GM12878 (cell line): Measurements from ENCODE around the gene ASB8. TPM values are rescaled to one million over a fixed set of nuclear protein-coding genes. Genes with fewer than 3 reads are reported as not detected.
A peak's percentile ranks its signal among the peaks of the same experiment; 100 is the strongest.

ENCODE experiments used
- BCLAF1 ChIP-seq: fragments of 450-650 bp; IDR thresholded peaks from 2 replicates; pipeline ENCODE4 v1.6.1; 2017; ENCODE audit warnings: antibody characterized with exemption, mild to moderate bottlenecking, moderate library complexity
- CHD1 ChIP-seq: IDR thresholded peaks from 2 replicates; pipeline ENCODE4 v1.6.1; 2012; ENCODE audit warnings: low read depth, low read length, improper control_type of control experiment
- CHD4 ChIP-seq: fragments of 200-600 bp; sonication (generic); IDR thresholded peaks from 2 replicates; pipeline ENCODE4 v1.6.1; 2016; ENCODE audit warnings: mild to moderate bottlenecking
- CREM ChIP-seq: IDR thresholded peaks from 2 replicates; pipeline ENCODE4 v1.6.1; 2014; ENCODE audit warnings: antibody characterized with exemption, low read depth
- E2F8 ChIP-seq: fragments of 450-650 bp; IDR thresholded peaks from 2 replicates; pipeline ENCODE4 v1.6.1; 2018; ENCODE audit warnings: mild to moderate bottlenecking, low read depth, moderate library complexity; ENCODE audit not compliant: partially characterized antibody
- EGR1 ChIP-seq, 2 experiments: IDR thresholded peaks; 1 replicate in 1 of 2; 2 replicates in 1 of 2; pipeline ENCODE4 v1.6.1; 2011 to 2012; ENCODE audit warnings: low read depth in 2 of 2, low read length in 2 of 2, borderline replicate concordance in 1 of 2, mild to moderate bottlenecking in 1 of 2, moderate library complexity in 1 of 2
- GATAD2B ChIP-seq: fragments of 450-650 bp; conservative IDR thresholded peaks from 2 replicates; pipeline ENCODE4 v1.6.1; 2017; ENCODE audit warnings: low read depth, mild to moderate bottlenecking, moderate library complexity
- HDAC2 ChIP-seq: fragments of 200-600 bp; sonication (generic); IDR thresholded peaks from 2 replicates; pipeline ENCODE4 v1.6.1; 2017
- HDAC6 ChIP-seq: fragments of 200-600 bp; sonication (generic); IDR thresholded peaks from one replicate; pipeline ENCODE4 v1.8.0; 2017; ENCODE audit warnings: antibody characterized with exemption; ENCODE audit not compliant: unreplicated experiment
- IKZF1 ChIP-seq: fragments of 450-650 bp; conservative IDR thresholded peaks from 2 replicates; pipeline ENCODE4 v1.6.1; 2017; ENCODE audit warnings: antibody characterized with exemption, mild to moderate bottlenecking
- MTA2 ChIP-seq: fragments of 450-650 bp; IDR thresholded peaks from 2 replicates; pipeline ENCODE4 v1.6.1; 2016; ENCODE audit warnings: low read depth, mild to moderate bottlenecking, moderate library complexity
- NFYA ChIP-seq: IDR thresholded peaks from 2 replicates; pipeline ENCODE4 v1.6.1; 2011; ENCODE audit warnings: low read depth, mild to moderate bottlenecking, low read length, improper control_type of control experiment, borderline replicate concordance
- PAX8 ChIP-seq: fragments of 450-650 bp; IDR thresholded peaks from 2 replicates; pipeline ENCODE4 v1.6.1; 2017; ENCODE audit warnings: mild to moderate bottlenecking, moderate library complexity
- SPI1 ChIP-seq: IDR thresholded peaks from 2 replicates; pipeline ENCODE4 v1.6.1; 2011; ENCODE audit warnings: low read depth, mild to moderate bottlenecking, low read length, moderate library complexity, borderline replicate concordance; ENCODE audit not compliant: insufficient read depth
- SREBF1 ChIP-seq: IDR thresholded peaks from 2 replicates; pipeline ENCODE4 v1.6.1; 2012; ENCODE audit warnings: mild to moderate bottlenecking, low read length
- SUZ12 ChIP-seq: fragments of 200-600 bp; sonication (generic); IDR thresholded peaks from one replicate; pipeline ENCODE4 v1.6.1; 2018; ENCODE audit warnings: antibody characterized with exemption, mild to moderate bottlenecking; ENCODE audit not compliant: unreplicated experiment
- WRNIP1 ChIP-seq: IDR thresholded peaks from 2 replicates; pipeline ENCODE4 v1.6.1; 2011; ENCODE audit warnings: low read depth, low read length, improper control_type of control experiment, borderline replicate concordance
- YY1 ChIP-seq: IDR thresholded peaks from 2 replicates; pipeline ENCODE4 v1.6.1; 2011; ENCODE audit warnings: low read depth, mild to moderate bottlenecking, low read length
- ZSCAN29 ChIP-seq: fragments of 450-650 bp; IDR thresholded peaks from 2 replicates; pipeline ENCODE4 v1.6.1; 2017; ENCODE audit warnings: mild to moderate bottlenecking, moderate library complexity
- polyA plus RNA-seq, 11 experiments: library from polyadenylated mRNA; depleted of rRNA in 4 of 11; unstranded in 6 of 11; stranded (reverse) in 5 of 11; fragments of >200 nt; fragmentation: Nextera tagmentation in 4 of 11; fragmentation: Illumina TruSeq in 1 of 11; extraction: Ambion mirVana in 4 of 11; extraction: Trizol in 1 of 11; gene quantifications; 1 replicate in 1 of 11; 2 replicates in 10 of 11; pipeline versions ENCODE4 v1.2.1 to v1.2.3, GENCODE V29; 2011 to 2016; ENCODE audit warnings: inconsistent platforms in 2 of 11, missing spikeins in 2 of 11, low read depth in 1 of 11
- total RNA-seq, 4 experiments: library from RNA; depleted of rRNA in 3 of 4; stranded (reverse); fragments of >200 nt in 3 of 4; fragmentation: Illumina TruSeq in 1 of 4; extraction: Trizol in 1 of 4; gene quantifications; 2 replicates each; pipeline versions ENCODE4 v1.2.1 to v1.2.3, GENCODE V29; 2013 to 2021
- TF ChIP-seq, protein P1 (sequence below): IDR thresholded peaks from 2 replicates; pipeline ENCODE4 v1.6.1; 2012; ENCODE audit warnings: mild to moderate bottlenecking, low read depth, low read length

Gene ASB8
- total and polyA plus RNA-seq, 10 of the 15 experiments (the other 5 are each of a cell fraction or from before 2014, with no cell fraction given): 23.7 to 48.0 (median 29.1) TPM

DNA sequence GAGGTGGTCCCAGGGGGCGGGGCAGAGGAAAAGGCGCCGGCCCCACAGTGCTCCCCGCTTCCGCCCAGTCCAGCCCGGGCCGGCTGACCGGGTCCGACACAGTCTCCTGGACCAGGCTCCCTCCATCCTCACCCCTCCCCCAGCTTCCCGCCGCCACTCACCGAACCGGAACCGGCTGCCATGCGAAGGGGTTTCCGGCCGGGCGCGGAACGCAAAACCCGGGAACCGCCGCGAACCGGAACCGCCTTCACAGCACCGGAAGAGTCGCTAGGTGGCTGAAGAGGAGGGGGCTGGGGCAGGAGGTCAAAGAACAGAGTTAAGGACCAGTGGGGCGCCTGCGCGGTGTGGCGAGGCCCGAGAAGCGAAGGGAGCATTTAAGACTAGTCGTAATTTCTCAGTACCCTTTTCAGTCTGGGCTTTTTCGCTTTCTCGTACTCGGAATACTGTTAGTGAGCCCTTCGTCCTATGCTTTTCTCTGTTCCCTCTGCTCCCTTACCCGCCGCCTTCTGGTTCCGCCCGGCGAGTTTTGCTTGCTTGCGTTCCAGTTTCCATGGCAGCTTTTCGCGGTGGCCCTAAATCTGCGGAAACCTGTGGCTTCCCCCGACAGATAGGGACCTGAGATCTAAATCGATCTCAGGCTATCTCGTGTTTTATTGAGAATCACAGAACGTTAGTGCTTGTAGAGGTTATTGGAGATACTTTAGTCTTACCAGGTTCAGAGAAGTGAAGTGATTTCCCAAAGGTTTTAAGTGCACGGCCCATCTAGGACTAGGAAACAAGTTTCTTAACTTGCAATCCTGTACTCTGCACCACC lies 51.2 kb downstream of the ASB8 start, which contains the start of gene SENP1 (continued):
- TF ChIP-seq ZSCAN29 (no peak), WRNIP1 (peak; percentile 95; the same call in 1 of the 2 replicates), HDAC6 (peak; percentile 13), MTA2 (peak; percentile 84), IKZF1 (peak; percentile 89), GATAD2B (peak; percentile 74), CHD4 (no peak), SUZ12 (no peak), SPI1 (peak; percentile 17; the same call in 1 of the 2 replicates), NFYA (no peak), CHD1 (no peak), PAX8 (no peak), EGR1 (IDR thresholded peaks at IDR 0.05; ENCODE audit: borderline replicate concordance in 1 of 2, low read depth in 2 of 2, low read length in 2 of 2) (peak; percentile 5 to 7; a peak in 1 of 3 replicates), BCLAF1 (no peak), E2F8 (peak; percentile 96), YY1 (peak; percentile 82), CREM (peak; percentile 56; the same call in 1 of the 2 replicates), HDAC2 (no peak), SREBF1 (no peak)
- TF ChIP-seq, protein P1, sequence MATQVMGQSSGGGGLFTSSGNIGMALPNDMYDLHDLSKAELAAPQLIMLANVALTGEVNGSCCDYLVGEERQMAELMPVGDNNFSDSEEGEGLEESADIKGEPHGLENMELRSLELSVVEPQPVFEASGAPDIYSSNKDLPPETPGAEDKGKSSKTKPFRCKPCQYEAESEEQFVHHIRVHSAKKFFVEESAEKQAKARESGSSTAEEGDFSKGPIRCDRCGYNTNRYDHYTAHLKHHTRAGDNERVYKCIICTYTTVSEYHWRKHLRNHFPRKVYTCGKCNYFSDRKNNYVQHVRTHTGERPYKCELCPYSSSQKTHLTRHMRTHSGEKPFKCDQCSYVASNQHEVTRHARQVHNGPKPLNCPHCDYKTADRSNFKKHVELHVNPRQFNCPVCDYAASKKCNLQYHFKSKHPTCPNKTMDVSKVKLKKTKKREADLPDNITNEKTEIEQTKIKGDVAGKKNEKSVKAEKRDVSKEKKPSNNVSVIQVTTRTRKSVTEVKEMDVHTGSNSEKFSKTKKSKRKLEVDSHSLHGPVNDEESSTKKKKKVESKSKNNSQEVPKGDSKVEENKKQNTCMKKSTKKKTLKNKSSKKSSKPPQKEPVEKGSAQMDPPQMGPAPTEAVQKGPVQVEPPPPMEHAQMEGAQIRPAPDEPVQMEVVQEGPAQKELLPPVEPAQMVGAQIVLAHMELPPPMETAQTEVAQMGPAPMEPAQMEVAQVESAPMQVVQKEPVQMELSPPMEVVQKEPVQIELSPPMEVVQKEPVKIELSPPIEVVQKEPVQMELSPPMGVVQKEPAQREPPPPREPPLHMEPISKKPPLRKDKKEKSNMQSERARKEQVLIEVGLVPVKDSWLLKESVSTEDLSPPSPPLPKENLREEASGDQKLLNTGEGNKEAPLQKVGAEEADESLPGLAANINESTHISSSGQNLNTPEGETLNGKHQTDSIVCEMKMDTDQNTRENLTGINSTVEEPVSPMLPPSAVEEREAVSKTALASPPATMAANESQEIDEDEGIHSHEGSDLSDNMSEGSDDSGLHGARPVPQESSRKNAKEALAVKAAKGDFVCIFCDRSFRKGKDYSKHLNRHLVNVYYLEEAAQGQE: no peak
